ENCODE data around the gene BCAS1.

Gene BCAS1

DNA sequence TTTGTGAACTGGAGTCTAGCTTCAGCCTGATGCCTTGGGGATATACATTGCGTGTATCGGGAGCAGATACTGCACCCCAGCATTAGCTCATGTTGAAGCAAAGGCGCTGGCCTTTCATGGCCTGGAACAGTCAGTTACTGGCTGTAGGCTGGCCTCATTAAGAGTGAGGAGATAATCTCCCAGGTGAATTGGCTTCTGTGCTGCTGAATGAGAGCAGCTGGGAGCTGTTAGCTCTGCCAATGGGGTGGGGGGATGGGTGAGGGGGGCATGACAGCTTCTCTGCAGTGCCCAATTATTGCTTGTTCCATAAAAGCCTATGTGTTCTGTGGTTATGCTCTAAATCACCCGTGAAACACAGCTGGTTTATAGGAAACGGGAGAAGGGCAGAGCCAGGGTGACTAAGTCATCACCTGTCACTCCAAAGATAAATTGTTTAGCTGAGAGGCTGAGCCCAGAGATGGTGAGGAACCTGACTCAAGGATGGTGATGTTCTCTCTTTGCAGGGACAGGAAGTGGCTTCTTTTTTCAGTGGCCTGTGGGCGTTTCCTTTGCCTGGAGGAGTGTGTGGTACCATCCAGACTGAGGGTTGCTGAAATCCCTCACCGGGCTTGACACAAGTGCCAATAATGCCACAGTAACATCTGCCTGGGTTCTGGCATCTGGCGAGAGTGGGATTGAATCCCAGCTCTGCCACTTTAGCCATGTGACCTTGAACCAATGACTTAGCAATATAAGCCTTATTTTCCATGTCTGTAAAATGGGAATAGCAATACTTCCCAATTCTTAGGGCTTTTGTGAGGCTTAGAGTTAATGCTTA, 170.8 kb downstream of the BCAS1 start:
- TF ChIP-seq, protein P1, sequence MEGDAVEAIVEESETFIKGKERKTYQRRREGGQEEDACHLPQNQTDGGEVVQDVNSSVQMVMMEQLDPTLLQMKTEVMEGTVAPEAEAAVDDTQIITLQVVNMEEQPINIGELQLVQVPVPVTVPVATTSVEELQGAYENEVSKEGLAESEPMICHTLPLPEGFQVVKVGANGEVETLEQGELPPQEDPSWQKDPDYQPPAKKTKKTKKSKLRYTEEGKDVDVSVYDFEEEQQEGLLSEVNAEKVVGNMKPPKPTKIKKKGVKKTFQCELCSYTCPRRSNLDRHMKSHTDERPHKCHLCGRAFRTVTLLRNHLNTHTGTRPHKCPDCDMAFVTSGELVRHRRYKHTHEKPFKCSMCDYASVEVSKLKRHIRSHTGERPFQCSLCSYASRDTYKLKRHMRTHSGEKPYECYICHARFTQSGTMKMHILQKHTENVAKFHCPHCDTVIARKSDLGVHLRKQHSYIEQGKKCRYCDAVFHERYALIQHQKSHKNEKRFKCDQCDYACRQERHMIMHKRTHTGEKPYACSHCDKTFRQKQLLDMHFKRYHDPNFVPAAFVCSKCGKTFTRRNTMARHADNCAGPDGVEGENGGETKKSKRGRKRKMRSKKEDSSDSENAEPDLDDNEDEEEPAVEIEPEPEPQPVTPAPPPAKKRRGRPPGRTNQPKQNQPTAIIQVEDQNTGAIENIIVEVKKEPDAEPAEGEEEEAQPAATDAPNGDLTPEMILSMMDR (IDR thresholded peaks at IDR 0.05; ENCODE audit: low read depth, low read length, missing control alignments): no peak
- H3K4me3 ChIP-seq (ENCODE audit: low read depth, low read length): no peak overlapping the region
- DNase-seq (ENCODE audit: low read depth): peak; percentile 77

DNA sequence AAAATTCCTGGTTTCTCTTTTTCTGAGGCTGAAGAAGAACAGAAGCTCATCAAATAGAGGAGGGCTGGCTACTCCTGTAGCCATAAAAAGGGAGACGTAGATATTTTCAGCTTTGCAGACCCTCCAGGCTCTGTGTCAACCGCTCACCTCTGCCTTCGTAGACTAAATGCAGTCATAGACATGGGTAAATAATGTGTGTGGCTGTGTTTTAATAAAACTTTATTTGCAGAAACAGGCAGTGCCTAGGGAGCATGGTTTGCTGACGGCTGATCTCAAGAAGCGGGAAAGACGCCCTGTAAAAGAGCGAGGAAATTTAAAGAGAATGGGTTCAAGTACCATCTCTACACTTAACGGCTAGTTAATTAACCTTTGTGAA, 171.8 kb downstream of the BCAS1 start:
- DNase-seq (ENCODE audit: low read depth): no peak
- H3K4me3 ChIP-seq (ENCODE audit: low read depth, low read length): no peak overlapping the region
- TF ChIP-seq, protein P1 (IDR thresholded peaks at IDR 0.05; ENCODE audit: low read depth, low read length, missing control alignments): no peak

DNA sequence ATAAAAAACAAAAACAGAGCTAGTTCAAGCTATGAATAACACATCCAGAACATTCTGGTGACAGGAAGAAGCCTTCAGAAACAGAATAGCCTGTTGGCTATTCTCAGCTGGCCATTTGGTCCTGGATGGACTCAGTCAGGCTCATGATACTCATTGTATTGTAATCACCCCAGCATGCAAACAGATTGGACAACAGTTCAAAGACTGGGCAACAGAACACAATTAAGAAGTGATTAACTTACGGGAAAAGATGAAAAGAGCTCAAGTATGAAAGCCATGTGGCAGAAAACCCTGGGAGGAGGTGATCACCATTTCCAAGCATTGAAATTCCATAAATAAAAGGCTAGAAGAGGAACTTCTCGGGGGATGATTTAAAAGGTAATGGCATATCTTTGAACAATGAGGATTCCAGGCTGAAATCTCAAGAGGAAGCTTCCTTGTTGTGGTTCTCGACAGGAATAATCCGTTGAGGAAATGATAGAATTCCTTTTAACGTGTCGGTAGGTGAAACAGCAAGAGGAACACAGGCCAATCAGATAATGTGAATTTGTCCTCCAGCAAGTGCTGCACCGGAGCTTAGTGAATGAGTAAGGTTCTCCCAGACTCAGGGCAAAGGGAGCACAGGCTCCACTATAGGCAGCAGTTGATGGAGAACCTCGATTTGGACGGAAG, 172.4 kb downstream of the BCAS1 start:
- no peak overlapping the region for H3K4me3 ChIP-seq (ENCODE audit: low read depth, low read length)
- DNase-seq (ENCODE audit: low read depth): no peak
- TF ChIP-seq, protein P1 (IDR thresholded peaks at IDR 0.05; ENCODE audit: low read depth, low read length, missing control alignments): no peak

DNA sequence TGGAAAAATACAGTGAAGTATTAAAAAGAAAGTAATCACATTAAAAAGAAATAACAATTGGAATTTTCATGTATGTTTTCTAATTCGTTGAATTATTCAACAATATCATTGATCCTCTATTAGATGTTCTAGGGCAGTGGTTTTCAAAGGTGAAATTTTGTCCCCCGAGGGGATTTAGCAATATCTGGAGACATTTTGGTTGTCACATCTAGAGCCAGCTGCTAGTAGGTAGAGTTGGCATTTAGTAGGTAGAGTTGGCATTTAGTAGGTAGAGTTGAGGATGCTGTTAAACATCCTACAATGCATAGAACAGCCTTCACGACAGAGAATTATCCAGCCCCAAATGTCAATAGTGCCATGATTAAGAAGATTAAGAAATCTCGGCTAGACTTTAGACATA, 173.7 kb downstream of the BCAS1 start:
- H3K4me3 ChIP-seq (ENCODE audit: low read depth, low read length): no peak overlapping the region
- TF ChIP-seq, protein P1 (IDR thresholded peaks at IDR 0.05; ENCODE audit: low read depth, low read length, missing control alignments): no peak
- DNase-seq (ENCODE audit: low read depth): no peak

GRCh38 chr20:53896041-53896440, 174.4 kb downstream of the BCAS1 start:
- no peak for DNase-seq (ENCODE audit: low read depth)
- TF ChIP-seq, protein P1 (IDR thresholded peaks at IDR 0.05; ENCODE audit: low read depth, low read length, missing control alignments): no peak
- no peak overlapping the region for H3K4me3 ChIP-seq (ENCODE audit: low read depth, low read length)

DNA sequence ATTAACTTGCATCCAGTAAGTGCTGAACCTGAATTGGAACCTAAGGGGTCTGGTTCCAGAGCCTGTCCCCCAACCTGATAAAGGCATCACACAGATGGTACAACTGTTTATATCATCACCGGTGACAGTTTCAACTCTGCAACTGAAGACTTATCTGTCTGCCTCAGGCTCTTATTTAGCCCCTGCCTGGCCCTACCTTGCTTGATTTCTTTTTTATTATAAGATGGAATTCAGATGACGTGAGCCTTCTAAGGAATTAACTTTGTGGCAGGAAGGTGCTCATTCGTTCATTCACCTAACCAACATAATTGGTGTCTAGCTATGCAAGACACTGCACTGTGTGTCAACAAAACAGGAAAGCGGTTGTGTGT, 175.0 kb downstream of the BCAS1 start:
- TF ChIP-seq, protein P1 (IDR thresholded peaks at IDR 0.05; ENCODE audit: low read depth, low read length, missing control alignments): no peak

More for the DNA sequence above, 175.0 kb downstream of the BCAS1 start:
- H3K4me3 ChIP-seq (ENCODE audit: low read depth, low read length): no peak overlapping the region
- no peak for DNase-seq (ENCODE audit: low read depth)
